ENCODE measurements around the gene LGI4.

DNA sequence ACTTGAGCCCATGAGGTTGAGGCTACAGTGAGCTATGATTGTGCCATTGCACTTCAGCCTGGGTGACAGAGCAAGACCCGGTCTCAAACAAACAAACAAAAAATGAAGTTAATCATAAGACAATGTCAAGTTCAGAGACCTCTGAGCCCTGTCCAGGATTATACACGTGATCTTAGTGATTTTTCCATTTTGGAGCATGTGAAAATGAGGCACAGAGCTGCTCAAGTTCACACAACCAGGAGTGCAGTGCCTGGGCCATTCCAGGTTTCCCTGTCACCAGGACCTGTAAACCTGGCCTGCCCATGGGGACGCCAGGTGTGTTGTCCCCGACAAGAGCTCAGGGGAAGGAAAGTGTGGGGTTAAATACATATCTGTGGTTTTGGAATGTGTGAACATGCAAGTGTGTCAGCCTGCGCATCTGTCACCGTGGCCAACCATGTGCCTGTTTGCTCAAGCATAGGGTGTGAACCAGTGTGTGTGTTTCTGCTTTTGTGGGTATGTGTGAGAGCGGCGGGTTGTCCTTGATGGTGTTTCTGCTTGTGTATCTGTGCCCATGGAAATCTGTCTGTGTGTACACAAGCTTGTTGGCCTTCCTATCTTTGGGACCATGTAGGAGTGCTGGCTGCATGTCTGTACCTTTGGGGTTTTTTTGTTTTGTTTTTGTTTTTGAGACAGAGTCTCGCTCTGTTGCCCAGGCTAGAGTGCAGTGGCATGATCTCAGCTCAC is 2.3 kb upstream of the LGI4 start:
- TF ChIP-seq, protein P1, sequence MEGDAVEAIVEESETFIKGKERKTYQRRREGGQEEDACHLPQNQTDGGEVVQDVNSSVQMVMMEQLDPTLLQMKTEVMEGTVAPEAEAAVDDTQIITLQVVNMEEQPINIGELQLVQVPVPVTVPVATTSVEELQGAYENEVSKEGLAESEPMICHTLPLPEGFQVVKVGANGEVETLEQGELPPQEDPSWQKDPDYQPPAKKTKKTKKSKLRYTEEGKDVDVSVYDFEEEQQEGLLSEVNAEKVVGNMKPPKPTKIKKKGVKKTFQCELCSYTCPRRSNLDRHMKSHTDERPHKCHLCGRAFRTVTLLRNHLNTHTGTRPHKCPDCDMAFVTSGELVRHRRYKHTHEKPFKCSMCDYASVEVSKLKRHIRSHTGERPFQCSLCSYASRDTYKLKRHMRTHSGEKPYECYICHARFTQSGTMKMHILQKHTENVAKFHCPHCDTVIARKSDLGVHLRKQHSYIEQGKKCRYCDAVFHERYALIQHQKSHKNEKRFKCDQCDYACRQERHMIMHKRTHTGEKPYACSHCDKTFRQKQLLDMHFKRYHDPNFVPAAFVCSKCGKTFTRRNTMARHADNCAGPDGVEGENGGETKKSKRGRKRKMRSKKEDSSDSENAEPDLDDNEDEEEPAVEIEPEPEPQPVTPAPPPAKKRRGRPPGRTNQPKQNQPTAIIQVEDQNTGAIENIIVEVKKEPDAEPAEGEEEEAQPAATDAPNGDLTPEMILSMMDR (conservative IDR thresholded peaks at IDR 0.05 in 1 of 2, IDR thresholded peaks at IDR 0.05 in 1 of 2; ENCODE audit: extremely low read depth in 1 of 2, insufficient read depth in 1 of 2, low read depth in 1 of 2, low read length in 2 of 2): no peak
- no peak for TF ChIP-seq EZH2 (IDR thresholded peaks at IDR 0.05; ENCODE audit: borderline replicate concordance, low read length)
